Right lobe of liver (tissue), 6 donors: Measurements from ENCODE around the gene KLHL26. TPM values are rescaled to one million over a fixed set of nuclear protein-coding genes. Genes with fewer than 3 reads are reported as not detected.
A peak's percentile ranks its signal among the peaks of the same experiment; 100 is the strongest.

Experiments used
- ATAC-seq, 4 donors: fragments of 200-7000 bp; cut with Tn5 transposase; one replicate each; pipeline ENCODE4 v1.9.1; 2020; ENCODE audit warnings: mild to moderate bottlenecking in 4 of 4, moderate library complexity in 4 of 4
- DNase-seq, 3 donors: peaks; one replicate each; pipeline ENCODE4 v3.0.0-alpha.2; 2020
- H3K27ac ChIP-seq, 3 donors: fragments of 200-600 bp; one replicate each; pipeline ENCODE4 v1.8.0; 2022
- H3K27me3 ChIP-seq, 2 donors: fragments of 200-600 bp; one replicate each; pipeline ENCODE4 v1.8.0; 2022
- H3K36me3 ChIP-seq, 4 donors: fragments of 200-600 bp; sonication (generic) in 1 of 4; one replicate each; pipeline versions ENCODE4 v1.5.1 to v1.8.0; 2017 to 2022; ENCODE audit warnings: control low read depth in 1 of 4
- H3K4me1 ChIP-seq, 4 donors: fragments of 200-600 bp; sonication (generic) in 1 of 4; one replicate each; pipeline versions ENCODE4 v1.5.1 to v1.8.0; 2017 to 2022; ENCODE audit warnings: control low read depth in 1 of 4
- H3K4me3 ChIP-seq, 3 donors: fragments of 200-600 bp; one replicate each; pipeline ENCODE4 v1.8.0; 2022
- H3K9me3 ChIP-seq, 4 donors: fragments of 200-600 bp; sonication (generic) in 1 of 4; one replicate each; pipeline versions ENCODE4 v1.5.1 to v1.8.0; 2017 to 2022; ENCODE audit warnings: control low read depth in 1 of 4
- POLR2A ChIP-seq: fragments of 450-650 bp; IDR thresholded peaks from one replicate; pipeline ENCODE4 v1.6.1; 2017; ENCODE audit warnings: antibody characterized with exemption, mild to moderate bottlenecking
- WGBS: methylation state at CpG from one replicate; pipeline ENCODE4 v1.1.6; 2018; ENCODE audit warnings: low coverage, low lambda C conversion rate; ENCODE audit not compliant: insufficient coverage; ENCODE audit errors: missing lambda C conversion rate; 5-methylcytosine and 5-hydroxymethylcytosine counted together
- intact Hi-C, 2 donors: fragments of 100-400 bp; cut with DNase I; formaldehyde crosslinking; loops; one replicate each; pipeline versions ENCODE4 v1.11.2 to v1.14.1; 2022
- total RNA-seq, 6 experiments: library from RNA; depleted of rRNA in 2 of 6; stranded (reverse); fragments of >200 nt in 2 of 6; fragmentation: NEBNext Ultra II Directional in 3 of 6; extraction: Animal tissue kit (Norgen Biotek cat#: 25700) in 3 of 6; gene quantifications; one replicate each; pipeline versions ENCODE4 v1.1.0 to v1.2.4, GENCODE V29; 2016 to 2023
- TF ChIP-seq, protein P1 (sequence below), 4 donors: fragments of 200-600 bp in 3 of 4; fragments of 450-650 bp in 1 of 4; IDR thresholded peaks; one replicate each; pipeline versions ENCODE4 v1.5.1 to v1.8.0; 2016 to 2022; ENCODE audit warnings: antibody characterized with exemption in 4 of 4, mild to moderate bottlenecking in 2 of 4
- donor health status: DM: no; HTN: yes; CAD: no.
- donor health status: DM: no; HTN: no; CAD: no.
- donor health status: DM: no; HTN: no; CAD: no.
- donor health status: DM: no; HTN: yes; CAD: no.
- donor health status: DM: no; HTN: yes; CAD: no.

The KLHL26 gene
- total RNA-seq, 6 experiments from 2014 or later = 3.8 to 5.0 (median 4.7) TPM

DNA sequence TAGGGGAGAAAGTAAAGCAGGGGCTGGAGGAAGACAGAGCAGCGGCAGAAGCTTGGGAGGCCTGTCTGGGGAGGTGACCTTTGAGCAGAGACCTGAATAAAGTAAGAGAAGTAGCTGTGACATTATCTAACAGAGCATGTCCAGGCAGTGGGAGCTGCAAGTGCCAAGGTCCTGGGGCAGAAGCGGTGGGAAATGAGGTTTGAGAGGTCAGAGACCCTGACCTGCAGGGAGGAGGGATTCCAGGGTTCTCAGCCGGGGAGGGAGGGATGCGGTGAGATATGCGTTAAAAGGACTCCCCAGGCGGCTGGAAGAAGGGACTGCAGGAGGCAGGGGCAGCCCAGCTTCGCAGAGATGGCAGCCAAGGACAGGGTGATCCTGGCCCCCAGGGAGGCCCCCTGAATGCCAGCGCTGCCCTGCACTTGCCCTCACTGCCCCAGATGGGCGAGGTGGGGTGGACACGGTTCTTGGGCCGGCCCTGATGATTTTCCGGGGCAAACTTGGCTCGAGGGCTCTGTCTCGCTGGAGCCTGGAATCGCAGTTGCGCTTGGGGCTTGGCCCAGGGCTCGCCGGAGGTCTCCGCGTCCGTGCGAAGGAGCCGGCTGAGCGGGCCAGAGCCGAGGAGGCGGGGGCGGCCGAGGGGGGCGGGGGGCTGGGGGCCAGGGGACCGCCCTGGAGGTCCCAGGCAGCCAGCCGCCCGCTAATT, 33.4 kb upstream of the KLHL26 start:
- no peaks in the 10 kb centered on the region for H3K9me3 ChIP-seq
- no peak overlapping the region for H3K27ac ChIP-seq
- no peak overlapping the region for H3K4me3 ChIP-seq
- 19% methylated on average over 8 of the region's 32 CpGs for WGBS
- TF ChIP-seq, protein P1, sequence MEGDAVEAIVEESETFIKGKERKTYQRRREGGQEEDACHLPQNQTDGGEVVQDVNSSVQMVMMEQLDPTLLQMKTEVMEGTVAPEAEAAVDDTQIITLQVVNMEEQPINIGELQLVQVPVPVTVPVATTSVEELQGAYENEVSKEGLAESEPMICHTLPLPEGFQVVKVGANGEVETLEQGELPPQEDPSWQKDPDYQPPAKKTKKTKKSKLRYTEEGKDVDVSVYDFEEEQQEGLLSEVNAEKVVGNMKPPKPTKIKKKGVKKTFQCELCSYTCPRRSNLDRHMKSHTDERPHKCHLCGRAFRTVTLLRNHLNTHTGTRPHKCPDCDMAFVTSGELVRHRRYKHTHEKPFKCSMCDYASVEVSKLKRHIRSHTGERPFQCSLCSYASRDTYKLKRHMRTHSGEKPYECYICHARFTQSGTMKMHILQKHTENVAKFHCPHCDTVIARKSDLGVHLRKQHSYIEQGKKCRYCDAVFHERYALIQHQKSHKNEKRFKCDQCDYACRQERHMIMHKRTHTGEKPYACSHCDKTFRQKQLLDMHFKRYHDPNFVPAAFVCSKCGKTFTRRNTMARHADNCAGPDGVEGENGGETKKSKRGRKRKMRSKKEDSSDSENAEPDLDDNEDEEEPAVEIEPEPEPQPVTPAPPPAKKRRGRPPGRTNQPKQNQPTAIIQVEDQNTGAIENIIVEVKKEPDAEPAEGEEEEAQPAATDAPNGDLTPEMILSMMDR (IDR thresholded peaks at IDR 0.05) = no peak
- TF ChIP-seq POLR2A = no peak
- no peaks in the 10 kb centered on the region for H3K36me3 ChIP-seq
- peaks cover 0 to 29% of the 10 kb centered on the region in 2 donors for H3K27me3 ChIP-seq
- DNase-seq (no peak), ATAC-seq (peak in 3 of 4 donors; percentile 17 to 35 (median 19))
- peaks cover 0 to 4% (median 0%) of the 10 kb centered on the region in 4 donors for H3K4me1 ChIP-seq
- intact Hi-C loops = no loop called here

DNA sequence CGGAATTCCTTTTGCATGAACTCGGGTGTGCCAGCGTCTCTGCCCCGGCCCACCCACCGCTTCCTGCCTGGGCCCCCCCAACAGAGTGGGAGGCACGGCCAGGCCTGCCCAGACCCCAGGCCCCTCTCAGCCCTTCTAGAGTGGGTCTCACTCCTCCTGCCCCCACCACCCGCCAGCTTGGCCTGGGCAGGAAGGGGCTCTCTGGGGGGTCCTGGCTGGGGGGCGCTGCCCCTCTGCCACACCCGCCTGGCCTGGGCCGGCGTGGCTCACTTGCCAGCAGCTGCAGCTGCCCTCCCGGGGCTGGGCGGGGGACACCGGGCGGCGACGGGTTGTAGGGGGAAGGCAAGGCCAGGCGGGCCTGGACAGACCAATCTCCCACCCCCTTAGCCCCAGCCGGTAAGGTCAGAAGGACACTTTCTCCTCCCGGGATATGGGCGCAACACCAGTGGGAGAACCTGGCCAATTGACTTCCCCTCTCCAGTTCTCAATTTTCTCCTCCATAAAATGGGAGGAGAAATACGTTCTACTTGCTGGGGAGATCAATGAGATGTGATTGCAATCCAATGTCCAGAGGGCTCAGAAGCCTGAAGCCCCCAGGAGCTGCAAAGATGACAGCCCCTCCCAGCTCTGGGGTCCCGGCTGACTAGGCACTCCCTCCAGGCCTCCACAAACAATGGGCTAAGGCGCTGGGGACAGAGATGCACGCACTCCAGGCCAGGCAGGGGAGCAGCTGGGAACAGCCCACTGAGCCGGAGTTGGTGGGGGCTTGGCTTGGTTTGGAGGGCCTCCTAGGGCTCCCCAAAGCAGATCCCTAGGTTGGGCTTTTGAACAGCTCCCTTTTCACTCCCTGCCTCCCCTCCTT, 32.6 kb upstream of the KLHL26 start:
- Histone ChIP-seq H3K4me1 (peaks cover 0 to 4% (median 0%) of the 10 kb centered on the region in 4 donors), H3K27ac (no peak overlapping the region), H3K27me3 (peaks cover 0 to 29% of the 10 kb centered on the region in 2 donors), H3K4me3 (no peak overlapping the region), H3K36me3 (no peaks in the 10 kb centered on the region), H3K9me3 (no peaks in the 10 kb centered on the region)
- intact Hi-C loops = no loop called here
- TF ChIP-seq, protein P1 (IDR thresholded peaks at IDR 0.05) = no peak
- TF ChIP-seq POLR2A = no peak
- ATAC-seq (no peak), DNase-seq (no peak)
- 13% methylated on average over 9 of the region's 26 CpGs for WGBS

DNA sequence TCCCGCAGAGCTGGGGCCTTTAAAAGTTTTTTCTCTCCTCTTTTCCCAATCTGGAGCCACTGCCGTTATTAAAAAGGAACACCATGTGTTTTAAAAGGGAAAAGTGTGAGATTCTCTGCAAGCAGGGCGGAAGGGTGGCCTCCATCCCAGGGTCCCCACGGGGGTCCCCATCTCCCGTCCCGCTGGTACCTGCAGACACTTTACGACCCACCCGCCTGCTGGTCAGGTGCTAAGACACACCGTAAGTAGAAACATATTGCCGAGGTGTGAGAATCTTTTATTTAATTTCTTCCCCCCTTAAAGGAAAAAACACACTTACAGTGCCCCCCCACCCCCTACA, 32.0 kb upstream of the KLHL26 start:
- peaks cover 0 to 4% (median 0%) of the 10 kb centered on the region in 4 donors for H3K4me1 ChIP-seq
- H3K9me3 ChIP-seq = no peaks in the 10 kb centered on the region
- H3K36me3 ChIP-seq = no peaks in the 10 kb centered on the region
- no peak for TF ChIP-seq POLR2A
- 3% methylated on average over 5 of the region's 10 CpGs for WGBS
- peaks cover 0 to 29% of the 10 kb centered on the region in 2 donors for H3K27me3 ChIP-seq
- no peak overlapping the region for H3K4me3 ChIP-seq
- no peak for DNase-seq
- no peak for ATAC-seq
- no peak overlapping the region for H3K27ac ChIP-seq
- intact Hi-C loops = no loop called here

DNA sequence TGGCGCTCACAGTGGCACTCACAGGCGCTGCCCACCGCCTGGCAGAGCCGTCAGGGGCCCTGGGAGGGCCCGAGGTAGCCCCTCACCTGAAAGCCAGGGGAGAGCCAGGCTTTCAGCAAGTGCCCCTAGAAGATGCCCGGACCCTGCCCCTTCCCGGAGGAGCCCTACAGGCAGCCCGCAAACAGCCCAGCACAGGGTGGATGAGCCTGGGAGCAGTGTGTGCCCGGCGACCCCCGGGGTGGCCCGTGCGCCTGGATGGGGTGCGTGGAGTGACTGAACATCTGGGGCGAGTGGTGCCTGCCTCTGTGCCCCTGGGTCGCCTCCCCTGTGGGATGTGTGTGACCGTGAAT, 31.7 kb upstream of the KLHL26 start:
- H3K36me3 ChIP-seq = no peaks in the 10 kb centered on the region
- ATAC-seq (peak in 1 of 4 donors; percentile 7), DNase-seq (no peak)
- peaks cover 0 to 30% of the 10 kb centered on the region in 2 donors for H3K27me3 ChIP-seq
- no peaks in the 10 kb centered on the region for H3K9me3 ChIP-seq
- WGBS = 6% methylated on average over 8 of the region's 17 CpGs
- TF ChIP-seq, protein P1 (IDR thresholded peaks at IDR 0.05) = no peak
- no peak for TF ChIP-seq POLR2A
- no peak overlapping the region for H3K4me3 ChIP-seq
- H3K4me1 ChIP-seq = peaks cover 0 to 4% (median 0%) of the 10 kb centered on the region in 4 donors
- intact Hi-C loops = no loop called here
- no peak overlapping the region for H3K27ac ChIP-seq
